GM23248 (cell line): ENCODE results near the gene PTAFR. TPM values are rescaled to one million over a fixed set of nuclear protein-coding genes. Genes with fewer than 3 reads are reported as not detected.

ENCODE experiments used
- DNase-seq: peaks from one replicate; pipeline ENCODE4 v3.0.0-alpha.2; 2015
- H2AFZ ChIP-seq: fragments of 200-600 bp; sonication (generic); 2 replicates; pipeline ENCODE4 v1.6.1; 2016; ENCODE audit warnings: antibody characterized with exemption
- H3F3A ChIP-seq: fragments of 200-600 bp; sonication (generic); 2 replicates; pipeline ENCODE4 v1.6.1; 2016; ENCODE audit warnings: mild to moderate bottlenecking, antibody characterized with exemption, mixed run types; ENCODE audit not compliant: insufficient read depth
- H3K27ac ChIP-seq: fragments of 200-600 bp; sonication (generic); 2 replicates; pipeline ENCODE4 v1.5.1; 2016; ENCODE audit warnings: mild to moderate bottlenecking
- H3K27me3 ChIP-seq: fragments of 200-600 bp; sonication (generic); replicated peaks from 2 replicates; pipeline ENCODE4 v1.6.1; 2016; ENCODE audit warnings: mild to moderate bottlenecking; ENCODE audit not compliant: insufficient read depth
- H3K36me3 ChIP-seq: fragments of 200-600 bp; sonication (generic); 2 replicates; pipeline ENCODE4 v1.6.1; 2016; ENCODE audit warnings: low read depth, mild to moderate bottlenecking
- H3K4me1 ChIP-seq: fragments of 200-600 bp; sonication (generic); 2 replicates; pipeline ENCODE4 v1.6.1; 2016; ENCODE audit warnings: mild to moderate bottlenecking; ENCODE audit not compliant: insufficient read depth
- H3K4me2 ChIP-seq: fragments of 200-600 bp; sonication (generic); one replicate; pipeline ENCODE4 v1.6.1; 2016; ENCODE audit warnings: mild to moderate bottlenecking; ENCODE audit not compliant: unreplicated experiment
- H3K4me3 ChIP-seq: fragments of 200-600 bp; sonication (generic); 2 replicates; pipeline ENCODE4 v1.5.1; 2016; ENCODE audit warnings: mild to moderate bottlenecking
- H3K79me2 ChIP-seq: fragments of 200-600 bp; sonication (generic); 2 replicates; pipeline ENCODE4 v1.6.1; 2016; ENCODE audit warnings: mild to moderate bottlenecking; ENCODE audit not compliant: insufficient read depth
- H3K9ac ChIP-seq: fragments of 200-600 bp; sonication (generic); 2 replicates; pipeline ENCODE4 v1.6.1; 2016; ENCODE audit warnings: mild to moderate bottlenecking
- H3K9me2 ChIP-seq: fragments of 200-600 bp; sonication (generic); 2 replicates; pipeline ENCODE4 v1.6.1; 2016; ENCODE audit warnings: mixed run types, mild to moderate bottlenecking, moderate library complexity; ENCODE audit not compliant: insufficient read depth
- H3K9me3 ChIP-seq: fragments of 200-600 bp; sonication (generic); one replicate; pipeline ENCODE4 v1.6.1; 2017; ENCODE audit warnings: low read depth
- H4K20me1 ChIP-seq: fragments of 200-600 bp; sonication (generic); 2 replicates; pipeline ENCODE4 v1.6.0; 2016; ENCODE audit not compliant: insufficient read depth
- EZH2 ChIP-seq: fragments of 200-600 bp; sonication (generic); IDR thresholded peaks from 2 replicates; pipeline ENCODE4 v1.6.1; 2018; ENCODE audit warnings: antibody characterized with exemption, mild to moderate bottlenecking; ENCODE audit not compliant: insufficient read depth, poor library complexity, severe bottlenecking
- EZH2phosphoT487 ChIP-seq: fragments of 200-600 bp; sonication (generic); IDR thresholded peaks from 2 replicates; pipeline ENCODE4 v1.6.1; 2018; ENCODE audit warnings: antibody characterized with exemption, moderate library complexity, mild to moderate bottlenecking, low read depth; ENCODE audit not compliant: insufficient read depth
- WGBS, 2 experiments: methylation state at CpG; one replicate each; pipeline ENCODE4 v1.1.6; 2015 to 2017; ENCODE audit warnings: low lambda C conversion rate in 2 of 2, low coverage in 1 of 2; ENCODE audit errors: missing lambda C conversion rate in 2 of 2; 5-methylcytosine and 5-hydroxymethylcytosine counted together
- in situ Hi-C: fragments of 300-500 bp; cut with MboI; formaldehyde crosslinking; loops from 2 replicates; pipeline ENCODE4 v1.15.0; 2020
- polyA plus RNA-seq: library from polyadenylated mRNA; unstranded; fragments of >200 nt; fragmentation: Nextera tagmentation; extraction: Ambion mirVana; gene quantifications from 2 replicates; pipeline ENCODE4 v1.2.1, GENCODE V29; 2016
- total RNA-seq: library from RNA; depleted of rRNA; stranded (reverse); fragments of >200 nt; shearing (Covaris generic); gene quantifications from 2 replicates; pipeline ENCODE4 v1.2.3, GENCODE V29; 2014

The PTAFR gene
- total and polyA plus RNA-seq, 2 experiments from 2014 or later: not detected

DNA sequence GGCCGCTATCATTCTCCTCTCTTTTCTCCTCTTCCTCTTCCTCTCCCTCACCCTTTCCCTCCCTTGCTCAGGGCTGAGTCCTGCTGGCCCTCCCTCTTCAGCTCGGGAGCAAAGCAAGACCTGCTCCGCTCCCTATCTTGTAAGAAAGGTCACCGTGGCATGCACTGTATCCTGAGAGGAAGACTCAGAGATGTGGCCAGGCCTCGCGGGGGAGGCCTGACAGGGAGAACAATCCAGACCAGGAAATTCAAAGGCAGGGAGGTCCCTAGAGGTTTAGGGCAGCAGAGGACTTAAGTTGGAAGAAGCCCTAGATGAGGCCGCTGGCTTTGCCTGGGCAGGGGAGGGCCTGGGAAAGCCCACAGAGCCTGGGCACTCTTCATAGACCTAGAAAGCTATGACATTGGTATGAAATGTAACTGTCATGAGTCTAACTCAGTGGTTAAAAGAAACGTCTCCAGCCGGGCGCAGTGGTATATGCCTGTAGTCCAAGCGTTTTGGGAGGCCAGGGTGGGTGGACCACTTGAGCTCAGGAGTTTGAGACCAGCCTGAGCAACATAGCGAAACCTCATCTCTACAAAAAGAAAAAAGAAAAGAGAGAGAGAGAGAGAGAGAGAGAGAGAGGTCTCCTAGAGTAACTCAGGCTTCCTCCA is 14.6 kb upstream of the PTAFR start:
- in situ Hi-C loops: no loop called here
- H3K79me2 ChIP-seq: no peaks in the 10 kb centered on the region
- H3K27ac ChIP-seq: no peak overlapping the region
- H3K9me2 ChIP-seq: no peaks in the 10 kb centered on the region
- 74% methylated on average over 12 of the region's 12 CpGs for WGBS, 2 experiments
- H3K36me3 ChIP-seq: no peaks in the 10 kb centered on the region
- no peaks in the 10 kb centered on the region for H3F3A ChIP-seq
- no peak overlapping the region for H3K4me2 ChIP-seq
- 0 out of 2 replicates have a peak, but pooled peaks cover 3% of the 10 kb centered on the region for H3K4me1 ChIP-seq
- no peaks in the 10 kb centered on the region for H3K9me3 ChIP-seq
- DNase-seq: no peak
- no peaks in the 10 kb centered on the region for H4K20me1 ChIP-seq
- peak overlapping the region; percentile 78 for H2AFZ ChIP-seq
- no peak overlapping the region for H3K4me3 ChIP-seq
- no peak for TF ChIP-seq EZH2phosphoT487
- TF ChIP-seq EZH2: no peak
- H3K27me3 ChIP-seq: no peaks in the 10 kb centered on the region
- H3K9ac ChIP-seq: no peak overlapping the region

- Histone ChIP-seq H3K4me1 (0 out of 2 replicates have a peak, but pooled peaks cover 3% of the 10 kb centered on the region), H3K4me2 (no peak overlapping the region), H3K36me3 (no peaks in the 10 kb centered on the region), H3K9me3 (no peaks in the 10 kb centered on the region), H3K27me3 (no peaks in the 10 kb centered on the region), H3K79me2 (no peaks in the 10 kb centered on the region), H3K9me2 (no peaks in the 10 kb centered on the region), H3K4me3 (no peak overlapping the region), H3K27ac (no peak overlapping the region), H3K9ac (no peak overlapping the region), H4K20me1 (no peaks in the 10 kb centered on the region), H2AFZ (peak overlapping the region; percentile 78), H3F3A (no peaks in the 10 kb centered on the region)
- no peak for DNase-seq
- no peak for TF ChIP-seq EZH2phosphoT487
- no peak for TF ChIP-seq EZH2
- in situ Hi-C loops: no loop called here
- WGBS, 2 experiments: 47 to 49% methylated on average over 3 of the region's 3 CpGs
These were observed 14.0 kb upstream of the PTAFR start for GRCh38 chr1:28190337-28190979.

- Histone ChIP-seq H3K27me3 (no peaks in the 10 kb centered on the region), H3K4me1 (no peaks in the 10 kb centered on the region), H3F3A (no peaks in the 10 kb centered on the region), H3K9me2 (no peaks in the 10 kb centered on the region), H3K27ac (no peak overlapping the region), H3K4me3 (no peak overlapping the region), H4K20me1 (no peaks in the 10 kb centered on the region), H3K36me3 (no peaks in the 10 kb centered on the region), H3K9ac (no peak overlapping the region), H2AFZ (no peak overlapping the region), H3K4me2 (no peak overlapping the region), H3K79me2 (no peaks in the 10 kb centered on the region), H3K9me3 (no peaks in the 10 kb centered on the region)
- 91 to 94% methylated on average over 1 of the region's 1 CpG for WGBS, 2 experiments
- in situ Hi-C loops: no loop called here
- no peak for DNase-seq
- TF ChIP-seq EZH2 (no peak), EZH2phosphoT487 (no peak)
These were observed 8.6 kb upstream of the PTAFR start for GRCh38 chr1:28185071-28185470.

DNA sequence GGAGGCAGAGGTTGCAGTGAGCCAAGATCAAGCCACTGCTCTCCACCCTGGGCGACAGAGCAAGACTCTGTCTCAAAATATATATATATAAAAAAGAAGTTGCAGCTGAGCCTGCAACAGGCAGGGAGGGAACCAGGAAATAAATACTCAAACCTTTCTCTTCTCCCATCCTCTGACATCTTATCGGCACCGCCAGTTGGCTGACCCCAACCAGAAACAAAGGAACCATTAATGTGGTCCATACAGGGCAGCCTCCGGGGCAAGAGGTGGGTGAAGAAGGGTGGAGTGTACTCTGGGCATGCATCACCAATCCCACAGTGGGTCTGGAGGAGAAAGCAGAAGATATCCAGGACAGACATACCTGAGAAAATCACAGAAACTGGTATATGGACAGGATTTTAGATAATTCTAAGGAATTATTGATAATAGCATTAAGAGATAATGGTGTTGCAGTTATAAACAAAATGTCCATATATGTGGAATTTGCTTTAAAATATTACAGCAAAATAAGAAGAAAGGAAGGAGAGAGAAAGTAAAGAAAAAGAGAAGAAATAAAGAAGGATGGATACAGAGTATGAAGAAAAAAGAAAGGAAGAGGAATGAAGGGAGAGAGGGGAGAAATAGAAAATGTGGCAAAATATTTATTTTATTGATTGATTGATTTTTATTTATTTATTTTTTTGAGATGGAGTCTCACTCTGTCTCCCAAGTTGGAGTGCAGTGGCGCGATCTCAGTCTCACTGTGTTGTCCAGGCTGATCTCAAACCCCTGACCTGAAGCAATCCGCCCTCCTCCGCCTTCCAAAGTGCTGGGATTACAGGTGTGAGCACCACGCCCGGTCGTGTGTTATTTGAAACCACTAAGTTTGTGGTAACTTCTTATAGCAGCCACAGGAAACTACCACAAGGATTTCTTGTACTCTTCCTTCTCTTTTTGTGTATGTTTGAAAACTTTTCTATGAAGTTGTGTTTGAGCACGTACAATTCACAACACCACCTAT is 4.1 kb upstream of the PTAFR start:
- Histone ChIP-seq H4K20me1 (no peaks in the 10 kb centered on the region), H3K4me2 (no peak overlapping the region), H2AFZ (no peak overlapping the region), H3F3A (no peaks in the 10 kb centered on the region), H3K27me3 (no peaks in the 10 kb centered on the region), H3K27ac (no peak overlapping the region), H3K9ac (no peak overlapping the region), H3K79me2 (no peaks in the 10 kb centered on the region), H3K4me1 (no peaks in the 10 kb centered on the region), H3K4me3 (no peak overlapping the region), H3K9me2 (no peaks in the 10 kb centered on the region), H3K9me3 (no peaks in the 10 kb centered on the region), H3K36me3 (no peaks in the 10 kb centered on the region)
- TF ChIP-seq EZH2 (no peak), EZH2phosphoT487 (no peak)
- WGBS, 2 experiments: 73 to 76% methylated on average over 12 of the region's 12 CpGs
- no peak for DNase-seq
- in situ Hi-C loops: no loop called here
